ENCODE results near the gene TNIP2. TPM values are rescaled to one million over a fixed set of nuclear protein-coding genes. Genes with fewer than 3 reads are reported as not detected.
A peak's percentile ranks its signal among the peaks of the same experiment; 100 is the strongest.

TNIP2 gene
- total and polyA plus RNA-seq, 2 of the 13 experiments (the other 11 are each of a cell fraction or from before 2014, with no cell fraction given): 25.6 to 38.0 TPM

GRCh38 chr4:2793586-2794485 is 37.7 kb upstream of the TNIP2 start (continued):
- TF ChIP-seq ZNF263 (CRISPR knock-in tag; IDR thresholded peaks at IDR 0.05) (peak; percentile 78), ZNF12 (CRISPR knock-in tag; IDR thresholded peaks at IDR 0.05) (0 out of 2 replicates have a peak, but pooled peaks have one; percentile 33), SUZ12 (IDR thresholded peaks at IDR 0.05; ENCODE audit: low read depth, low read length) (no peak), ZNF557 (CRISPR knock-in tag; IDR thresholded peaks at IDR 0.05) (no peak), GFI1 (CRISPR knock-in tag; IDR thresholded peaks at IDR 0.05; ENCODE audit: borderline replicate concordance) (no peak), AGO1 (IDR thresholded peaks at IDR 0.05; ENCODE audit: low read depth, low read length, poor library complexity, severe bottlenecking) (no peak), BRCA1 (CRISPR knock-in tag; IDR thresholded peaks at IDR 0.05) (no peak), ZNF800 (CRISPR knock-in tag; IDR thresholded peaks at IDR 0.05) (0 out of 2 replicates have a peak, but pooled peaks have one; percentile 29), SOX6 (IDR thresholded peaks at IDR 0.05) (no peak), SOX6 (CRISPR knock-in tag; IDR thresholded peaks at IDR 0.05) (peak; percentile 54; the same call in 1 of the 2 replicates), ZFP62 (CRISPR knock-in tag; IDR thresholded peaks at IDR 0.05) (no peak), ZFP37 (CRISPR knock-in tag; IDR thresholded peaks at IDR 0.05; ENCODE audit: borderline replicate concordance) (peak; percentile 51; the same call in 1 of the 2 replicates), STAT6 (CRISPR knock-in tag; IDR thresholded peaks at IDR 0.05; ENCODE audit: borderline replicate concordance) (0 out of 2 replicates have a peak, but pooled peaks have one; percentile 30), RBM39 (IDR thresholded peaks at IDR 0.05; ENCODE audit: low read depth, low read length, poor library complexity, severe bottlenecking) (peak; percentile 74), ZNF781 (CRISPR knock-in tag; IDR thresholded peaks at IDR 0.05; ENCODE audit: borderline replicate concordance, not compliant biosample characterization) (peak; percentile 92), ZNF691 (CRISPR knock-in tag; IDR thresholded peaks at IDR 0.05; ENCODE audit: borderline replicate concordance, low read depth) (peak; percentile 32; the same call in 1 of the 2 replicates), ZBTB7B (CRISPR knock-in tag; IDR thresholded peaks at IDR 0.05) (peak; percentile 63), FOXP4 (CRISPR knock-in tag; IDR thresholded peaks at IDR 0.05) (0 out of 2 replicates have a peak, but pooled peaks have one; percentile 23), ZNF674 (CRISPR knock-in tag; IDR thresholded peaks at IDR 0.05; ENCODE audit: low read depth) (peak; percentile 66; the same call in 1 of the 2 replicates), MIER2 (CRISPR knock-in tag; IDR thresholded peaks at IDR 0.05) (no peak), HOXA5 (CRISPR knock-in tag; IDR thresholded peaks at IDR 0.05) (0 out of 2 replicates have a peak, but pooled peaks have one; percentile 36), CEBPB (IDR thresholded peaks at IDR 0.05; ENCODE audit: borderline replicate concordance, low read depth, low read length) (peak; percentile 97)
